Measurements from ENCODE around the gene FARS2. TPM values are rescaled to one million over a fixed set of nuclear protein-coding genes. Genes with fewer than 3 reads are reported as not detected.
A peak's percentile ranks its signal among the peaks of the same experiment; 100 is the strongest.

Gene FARS2
- total and polyA plus RNA-seq, 7 experiments from 2014 or later = 16.2 to 28.1 (median 20.8) TPM

DNA sequence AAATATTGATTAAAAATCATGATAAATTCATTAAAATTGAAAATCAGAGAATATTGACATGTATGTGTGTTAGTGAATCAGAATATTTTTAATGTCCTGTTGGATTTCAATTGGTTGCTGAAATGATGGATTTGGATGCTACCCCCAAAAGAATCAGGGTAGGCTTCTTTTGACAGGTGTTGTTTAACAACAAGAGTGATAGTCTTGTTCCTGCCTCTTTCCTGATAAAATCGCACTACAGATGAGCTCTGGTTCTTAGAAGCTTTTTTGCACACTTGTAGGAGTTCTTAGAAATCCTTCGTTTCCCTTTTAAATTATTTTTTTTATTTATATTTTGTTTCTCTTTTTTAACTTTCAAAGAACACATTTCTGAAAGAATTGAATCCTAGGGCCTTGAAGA lies 259.5 kb downstream of the FARS2 start:
- H3K4me1 Mint-ChIP-seq = peaks cover 36 to 70% (median 48%) of the 10 kb centered on the region in 7 donors
- peaks cover 0 to 2% (median 0%) of the 10 kb centered on the region in 11 donors for H3K9me3 Mint-ChIP-seq
- H3K27me3 Mint-ChIP-seq = no peaks in the 10 kb centered on the region
- intact Hi-C loops (cut with micrococcal nuclease) = loop anchor here in 1 of 2 donors (2.0 kb wide), 2 partner anchors 14 to 144 kb away; no protein-coding TSS in a partner anchor
- H3K36me3 Mint-ChIP-seq = peaks cover 0 to 23% (median 4%) of the 10 kb centered on the region in 5 donors
- ChIA-PET CTCF (interaction anchor here (1.2 to 1.6 kb wide), 2 partner anchors 13 to 30 kb away, joined by 3 to 5 read pairs; no protein-coding TSS in a partner anchor), POLR2A (interaction anchor here (0.6 to 1.2 kb wide), 4 partner anchors 11 to 147 kb away, joined by 3 to 6 read pairs (median 4); no protein-coding TSS in a partner anchor)
- ATAC-seq (no peak), DNase-seq (no peak)
- peak overlapping the region in 4 of 10 donors; percentile 45 to 65 (median 54) for H3K4me3 Mint-ChIP-seq
- Histone ChIP-seq H3K27ac (ENCODE audit: low read depth, low read length) (peak overlapping the region; percentile 24), H3K4me1 (ENCODE audit: control insufficient read depth in 2 of 2, insufficient read depth in 2 of 2, low read length in 2 of 2) (peaks cover 26 to 27% of the 10 kb centered on the region in 2 donors), H3K27me3 (ENCODE audit: control insufficient read depth in 2 of 2, insufficient read depth in 2 of 2, low read length in 2 of 2) (no peaks in the 10 kb centered on the region), H3K9me3 (ENCODE audit: control insufficient read depth in 2 of 3, low read length in 3 of 3) (no peaks in the 10 kb centered on the region), H3K4me3 (ENCODE audit: low read length) (no peak overlapping the region), H3K36me3 (ENCODE audit: control insufficient read depth in 2 of 3, insufficient read depth in 3 of 3, low read length in 3 of 3) (no peaks in the 10 kb centered on the region)
- peak overlapping the region in 5 of 9 donors; percentile 22 to 66 (median 54) for H3K27ac Mint-ChIP-seq

DNA sequence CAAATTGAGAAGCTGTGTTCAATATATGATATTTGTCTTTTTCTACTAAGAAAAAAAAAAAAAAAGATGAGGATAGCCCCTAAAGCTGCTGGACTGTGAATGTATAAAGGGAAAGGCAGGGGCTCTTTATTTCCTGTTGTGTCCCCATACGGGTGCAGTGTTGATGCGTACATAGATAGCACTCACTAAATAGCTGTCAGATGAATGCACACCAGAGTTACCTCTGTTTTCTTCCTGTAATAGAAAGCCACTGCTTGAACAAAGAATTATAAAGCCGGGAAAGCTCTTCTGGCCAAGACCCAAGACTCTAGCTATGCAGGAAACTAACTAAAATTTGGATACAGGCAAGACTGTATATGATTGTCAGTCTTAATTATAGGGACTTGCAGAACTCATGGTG lies 260.0 kb downstream of the FARS2 start:
- Histone ChIP-seq H3K4me3 (ENCODE audit: low read length) (no peak overlapping the region), H3K4me1 (ENCODE audit: control insufficient read depth in 2 of 2, insufficient read depth in 2 of 2, low read length in 2 of 2) (peaks cover 26 to 27% of the 10 kb centered on the region in 2 donors), H3K36me3 (ENCODE audit: control insufficient read depth in 2 of 3, insufficient read depth in 3 of 3, low read length in 3 of 3) (no peaks in the 10 kb centered on the region), H3K27me3 (ENCODE audit: control insufficient read depth in 2 of 2, insufficient read depth in 2 of 2, low read length in 2 of 2) (no peaks in the 10 kb centered on the region), H3K27ac (ENCODE audit: low read depth, low read length) (peak overlapping the region; percentile 24), H3K9me3 (ENCODE audit: control insufficient read depth in 2 of 3, low read length in 3 of 3) (no peaks in the 10 kb centered on the region)
- ChIA-PET POLR2A (interaction anchor here (0.6 to 1.3 kb wide), 6 partner anchors 12 to 1381 kb away, joined by 3 to 9 read pairs (median 4); no protein-coding TSS in a partner anchor), CTCF (interaction anchor here (1.2 to 1.6 kb wide), 2 partner anchors 13 to 30 kb away, joined by 3 to 5 read pairs; no protein-coding TSS in a partner anchor)
- intact Hi-C loops (cut with micrococcal nuclease) = loop anchor here in 1 of 2 donors (2.0 kb wide), 2 partner anchors 15 to 143 kb away; no protein-coding TSS in a partner anchor
- H3K4me1 Mint-ChIP-seq = peaks cover 34 to 69% (median 43%) of the 10 kb centered on the region in 7 donors
- peaks cover 0 to 2% (median 0%) of the 10 kb centered on the region in 11 donors for H3K9me3 Mint-ChIP-seq
- peak overlapping the region in 5 of 9 donors; percentile 28 to 66 (median 60) for H3K27ac Mint-ChIP-seq
- peak overlapping the region in 6 of 10 donors; percentile 10 to 53 (median 36) for H3K4me3 Mint-ChIP-seq
- DNase-seq (peak in 1 of 9 donors; percentile 7), ATAC-seq (no peak)
- H3K36me3 Mint-ChIP-seq = peaks cover 0 to 25% (median 5%) of the 10 kb centered on the region in 5 donors
- no peaks in the 10 kb centered on the region for H3K27me3 Mint-ChIP-seq

DNA sequence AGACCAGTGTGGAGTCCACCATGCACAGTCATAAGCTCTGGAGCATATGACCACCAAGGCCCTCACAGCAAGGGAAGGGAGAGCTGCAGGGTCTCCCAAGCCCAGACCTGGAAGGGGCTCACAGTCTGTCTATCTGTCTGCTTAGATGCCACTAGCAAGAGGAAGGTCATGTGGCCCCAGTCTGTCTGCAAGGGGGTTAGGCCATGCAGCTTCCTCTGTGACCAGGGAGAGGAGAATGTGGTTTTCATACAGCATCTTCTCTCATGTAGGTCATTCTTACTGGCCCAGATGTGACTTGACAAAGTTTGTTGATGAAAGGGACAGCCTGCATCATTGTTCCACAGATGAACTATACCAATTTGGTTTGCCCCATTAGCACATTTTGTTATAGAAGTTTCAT lies 260.8 kb downstream of the FARS2 start:
- no peak for DNase-seq
- ATAC-seq = peak; percentile 30
- Histone ChIP-seq H3K4me1 (ENCODE audit: control insufficient read depth in 2 of 2, insufficient read depth in 2 of 2, low read length in 2 of 2) (peaks cover 26 to 27% of the 10 kb centered on the region in 2 donors), H3K27ac (ENCODE audit: low read depth, low read length) (no peak overlapping the region), H3K27me3 (ENCODE audit: control insufficient read depth in 2 of 2, insufficient read depth in 2 of 2, low read length in 2 of 2) (no peaks in the 10 kb centered on the region), H3K36me3 (ENCODE audit: control insufficient read depth in 2 of 3, insufficient read depth in 3 of 3, low read length in 3 of 3) (no peaks in the 10 kb centered on the region), H3K9me3 (ENCODE audit: control insufficient read depth in 2 of 3, low read length in 3 of 3) (no peaks in the 10 kb centered on the region), H3K4me3 (ENCODE audit: low read length) (no peak overlapping the region)
- ChIA-PET CTCF (interaction anchor here (0.5 to 1.6 kb wide), 3 partner anchors 14 to 51 kb away, joined by 4 to 5 read pairs (median 4); no protein-coding TSS in a partner anchor), POLR2A (interaction anchor here (1.3 kb wide), 1 partner anchor 15 kb away, joined by 3 read pairs; no protein-coding TSS in a partner anchor)
- intact Hi-C loops (cut with micrococcal nuclease) = no loop called here
- Mint-ChIP-seq H3K9me3 (peaks cover 0 to 2% (median 0%) of the 10 kb centered on the region in 11 donors), H3K4me3 (peak overlapping the region in 1 of 10 donors; percentile 6), H3K4me1 (peaks cover 29 to 60% (median 38%) of the 10 kb centered on the region in 7 donors), H3K27ac (peak overlapping the region in 5 of 9 donors; percentile 17 to 65 (median 40)), H3K36me3 (peaks cover 0 to 27% (median 5%) of the 10 kb centered on the region in 5 donors), H3K27me3 (no peaks in the 10 kb centered on the region)

DNA sequence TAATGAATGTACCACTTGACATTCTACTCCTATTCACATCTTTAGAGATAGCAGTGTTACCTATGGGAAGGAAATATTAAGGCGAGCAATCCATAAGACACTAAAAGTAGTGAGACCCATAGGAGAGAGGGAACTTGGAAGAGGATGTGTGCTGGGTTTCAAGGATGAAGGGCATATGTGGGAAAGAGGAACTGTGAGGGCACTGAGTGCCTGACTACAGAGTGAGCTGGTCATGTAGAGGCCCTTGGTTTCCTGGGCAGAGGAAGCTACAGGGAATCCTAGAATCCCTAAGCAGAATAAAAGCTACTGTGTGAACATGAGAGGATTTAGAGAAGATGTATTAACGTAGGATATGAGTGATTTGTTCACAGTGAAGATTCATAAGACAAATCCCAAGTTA lies 262.8 kb downstream of the FARS2 start:
- Mint-ChIP-seq H3K36me3 (peaks cover 0 to 40% (median 16%) of the 10 kb centered on the region in 5 donors), H3K4me3 (no peak overlapping the region), H3K27me3 (no peaks in the 10 kb centered on the region), H3K27ac (no peak overlapping the region), H3K9me3 (peaks cover 0 to 2% (median 0%) of the 10 kb centered on the region in 11 donors), H3K4me1 (peaks cover 20 to 45% (median 25%) of the 10 kb centered on the region in 7 donors)
- H3K36me3 ChIP-seq (ENCODE audit: control insufficient read depth in 2 of 3, insufficient read depth in 3 of 3, low read length in 3 of 3) = no peaks in the 10 kb centered on the region
- no peak overlapping the region for H3K27ac ChIP-seq (ENCODE audit: low read depth, low read length)
- ChIA-PET POLR2A (no interaction called here), CTCF (interaction anchor here (0.5 kb wide), 1 partner anchor 1369 kb away, joined by 3 read pairs; no protein-coding TSS in a partner anchor)
- intact Hi-C loops (cut with micrococcal nuclease) = no loop called here
- no peak overlapping the region for H3K4me3 ChIP-seq (ENCODE audit: low read length)
- ATAC-seq (peak; percentile 36), DNase-seq (no peak)
- no peaks in the 10 kb centered on the region for H3K27me3 ChIP-seq (ENCODE audit: control insufficient read depth in 2 of 2, insufficient read depth in 2 of 2, low read length in 2 of 2)
- H3K4me1 ChIP-seq (ENCODE audit: control insufficient read depth in 2 of 2, insufficient read depth in 2 of 2, low read length in 2 of 2) = peaks cover 15 to 18% of the 10 kb centered on the region in 2 donors
- no peaks in the 10 kb centered on the region for H3K9me3 ChIP-seq (ENCODE audit: control insufficient read depth in 2 of 3, low read length in 3 of 3)

DNA sequence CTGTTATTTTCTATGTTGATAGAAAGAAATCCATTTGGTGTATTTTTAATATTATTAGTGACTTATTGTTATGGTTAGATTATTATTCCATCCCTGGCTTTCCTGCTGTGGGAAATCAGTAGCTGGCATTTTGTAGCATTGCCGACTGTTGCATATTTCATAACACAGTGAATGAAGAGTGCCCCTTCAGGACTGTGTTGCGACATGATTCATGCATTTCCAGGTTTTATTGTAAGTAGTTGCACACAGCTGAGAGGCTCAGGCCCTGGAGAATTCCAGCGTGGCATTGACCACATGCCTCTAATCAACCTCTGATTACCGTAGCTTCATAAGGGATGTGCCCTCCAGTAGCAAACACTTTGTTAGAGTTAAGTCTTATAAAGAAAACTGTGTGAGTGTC lies 263.9 kb downstream of the FARS2 start:
- CTCF ChIA-PET = interaction anchor here (1.8 kb wide), 1 partner anchor 20 kb away, joined by 4 read pairs; no protein-coding TSS in a partner anchor
- intact Hi-C loops (cut with micrococcal nuclease) = no loop called here
- peaks cover 0 to 40% (median 16%) of the 10 kb centered on the region in 5 donors for H3K36me3 Mint-ChIP-seq

DNA sequence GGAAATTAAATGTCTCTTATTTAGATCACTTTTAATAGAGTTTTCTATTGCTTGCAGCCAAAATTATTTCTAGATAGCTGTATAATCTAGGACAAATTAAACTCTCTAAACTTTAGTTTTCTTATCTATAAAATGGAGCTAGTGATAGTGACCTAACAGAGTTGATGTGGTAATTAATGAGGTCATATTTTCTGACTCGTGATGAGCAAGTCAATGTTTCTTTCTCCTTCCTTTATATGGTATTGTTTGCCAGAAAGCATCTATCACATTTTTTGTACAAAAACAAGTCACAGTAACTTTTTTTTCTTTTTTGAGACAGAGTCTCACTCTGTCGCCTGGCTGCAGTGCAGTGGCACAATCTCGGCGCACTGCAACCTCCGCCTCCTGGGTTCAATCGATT lies 267.7 kb downstream of the FARS2 start:
- intact Hi-C loops (cut with micrococcal nuclease) = no loop called here
- no peak overlapping the region for H3K4me3 Mint-ChIP-seq
- no peaks in the 10 kb centered on the region for H3K27me3 ChIP-seq (ENCODE audit: control insufficient read depth in 2 of 2, insufficient read depth in 2 of 2, low read length in 2 of 2)
- peaks cover 0 to 5% (median 0%) of the 10 kb centered on the region in 11 donors for H3K9me3 Mint-ChIP-seq
- H3K36me3 ChIP-seq (ENCODE audit: control insufficient read depth in 2 of 3, insufficient read depth in 3 of 3, low read length in 3 of 3) = no peaks in the 10 kb centered on the region
- peaks cover 0 to 17% (median 8%) of the 10 kb centered on the region in 7 donors for H3K4me1 Mint-ChIP-seq
- H3K27ac ChIP-seq (ENCODE audit: low read depth, low read length) = no peak overlapping the region
- H3K9me3 ChIP-seq (ENCODE audit: control insufficient read depth in 2 of 3, low read length in 3 of 3) = no peaks in the 10 kb centered on the region
- ATAC-seq = no peak
- no peaks in the 10 kb centered on the region for H3K4me1 ChIP-seq (ENCODE audit: control insufficient read depth in 2 of 2, insufficient read depth in 2 of 2, low read length in 2 of 2)
- peaks cover 5 to 37% (median 19%) of the 10 kb centered on the region in 5 donors for H3K36me3 Mint-ChIP-seq
- H3K4me3 ChIP-seq (ENCODE audit: low read length) = no peak overlapping the region
- peak overlapping the region in 1 of 9 donors; percentile 18 for H3K27ac Mint-ChIP-seq
- no peaks in the 10 kb centered on the region for H3K27me3 Mint-ChIP-seq
- ChIA-PET CTCF (interaction anchor here (0.8 kb wide), 1 partner anchor 13 kb away, joined by 4 read pairs; no protein-coding TSS in a partner anchor), POLR2A (no interaction called here)
- DNase-seq = no peak

More for the DNA sequence above, 263.9 kb downstream of the FARS2 start:
- DNase-seq (no peak), ATAC-seq (no peak)
- no peak overlapping the region for H3K4me3 ChIP-seq (ENCODE audit: low read length)
- H3K4me1 ChIP-seq (ENCODE audit: control insufficient read depth in 2 of 2, insufficient read depth in 2 of 2, low read length in 2 of 2) = peaks cover 5 to 14% of the 10 kb centered on the region in 2 donors
- H3K9me3 ChIP-seq (ENCODE audit: control insufficient read depth in 2 of 3, low read length in 3 of 3) = no peaks in the 10 kb centered on the region
- no peaks in the 10 kb centered on the region for H3K27me3 Mint-ChIP-seq
- H3K36me3 ChIP-seq (ENCODE audit: control insufficient read depth in 2 of 3, insufficient read depth in 3 of 3, low read length in 3 of 3) = no peaks in the 10 kb centered on the region
- no peak overlapping the region for H3K27ac Mint-ChIP-seq
- POLR2A ChIA-PET = no interaction called here
- no peak overlapping the region for H3K4me3 Mint-ChIP-seq
- H3K4me1 Mint-ChIP-seq = peaks cover 14 to 37% (median 22%) of the 10 kb centered on the region in 7 donors
- H3K27ac ChIP-seq (ENCODE audit: low read depth, low read length) = no peak overlapping the region
- H3K27me3 ChIP-seq (ENCODE audit: control insufficient read depth in 2 of 2, insufficient read depth in 2 of 2, low read length in 2 of 2) = no peaks in the 10 kb centered on the region
- peaks cover 0 to 2% (median 0%) of the 10 kb centered on the region in 11 donors for H3K9me3 Mint-ChIP-seq

Measured in naive thymus-derived CD4-positive, alpha-beta T cell (primary cell).